Right renal cortex interstitium (tissue), 3 donors: Measurements from ENCODE around the gene GDPD4. TPM values are rescaled to one million over a fixed set of nuclear protein-coding genes. Genes with fewer than 3 reads are reported as not detected.

Experiments
- DNase-seq, 3 donors: peaks; one replicate each; pipeline ENCODE4 v3.0.0-alpha.2; 2013; ENCODE audit warnings: low read depth in 3 of 3, low spot score in 2 of 3
- polyA plus RNA-seq, 3 donors: library from polyadenylated mRNA; unstranded; fragments of 120-200 nt; gene quantifications; one replicate each; pipeline ENCODE4 v1.2.1, GENCODE V29; 2013; ENCODE audit not compliant: insufficient read length in 3 of 3

GDPD4 gene
- polyA plus RNA-seq, 3 donors: 0.04 to 0.35 TPM; not detected in 1

DNA sequence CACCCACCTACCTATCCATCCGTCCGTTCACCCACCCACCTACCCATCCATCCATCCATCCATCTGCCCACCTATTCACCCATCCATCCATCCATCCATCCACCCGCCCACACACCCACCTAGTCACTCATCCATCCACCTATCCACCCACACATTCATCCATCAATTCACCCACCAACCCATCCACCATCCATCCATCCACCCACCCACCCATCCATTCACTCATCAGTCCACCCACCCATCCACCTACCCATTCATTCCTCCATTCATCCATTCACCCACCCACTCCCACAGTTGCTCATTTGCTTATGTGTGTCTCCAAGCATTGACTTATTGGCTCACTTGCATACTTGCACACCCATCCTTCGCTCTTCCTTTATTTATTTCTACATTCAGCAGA, 123.3 kb downstream of the GDPD4 start:
- no peak for DNase-seq

DNA sequence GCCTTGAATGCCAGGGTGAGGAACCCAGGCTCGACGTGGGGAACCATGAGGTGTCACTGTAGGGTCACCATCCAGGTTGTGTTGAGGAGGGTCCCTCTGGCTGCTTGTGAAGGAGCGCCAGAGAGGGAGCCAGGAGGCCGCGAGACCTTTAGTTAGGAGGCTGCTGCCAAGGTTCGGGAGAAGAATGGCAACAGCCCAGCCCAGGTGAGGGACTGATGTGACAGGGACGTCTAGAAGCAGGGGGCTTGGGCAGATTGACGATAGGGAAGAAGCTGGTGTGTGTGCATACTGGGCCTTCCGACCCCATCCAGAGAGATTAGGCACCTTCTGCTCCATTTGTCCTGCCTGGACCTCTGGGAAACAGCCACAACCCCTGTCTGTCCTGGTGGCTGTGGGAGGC, 124.5 kb downstream of the GDPD4 start:
- no peak for DNase-seq

DNA sequence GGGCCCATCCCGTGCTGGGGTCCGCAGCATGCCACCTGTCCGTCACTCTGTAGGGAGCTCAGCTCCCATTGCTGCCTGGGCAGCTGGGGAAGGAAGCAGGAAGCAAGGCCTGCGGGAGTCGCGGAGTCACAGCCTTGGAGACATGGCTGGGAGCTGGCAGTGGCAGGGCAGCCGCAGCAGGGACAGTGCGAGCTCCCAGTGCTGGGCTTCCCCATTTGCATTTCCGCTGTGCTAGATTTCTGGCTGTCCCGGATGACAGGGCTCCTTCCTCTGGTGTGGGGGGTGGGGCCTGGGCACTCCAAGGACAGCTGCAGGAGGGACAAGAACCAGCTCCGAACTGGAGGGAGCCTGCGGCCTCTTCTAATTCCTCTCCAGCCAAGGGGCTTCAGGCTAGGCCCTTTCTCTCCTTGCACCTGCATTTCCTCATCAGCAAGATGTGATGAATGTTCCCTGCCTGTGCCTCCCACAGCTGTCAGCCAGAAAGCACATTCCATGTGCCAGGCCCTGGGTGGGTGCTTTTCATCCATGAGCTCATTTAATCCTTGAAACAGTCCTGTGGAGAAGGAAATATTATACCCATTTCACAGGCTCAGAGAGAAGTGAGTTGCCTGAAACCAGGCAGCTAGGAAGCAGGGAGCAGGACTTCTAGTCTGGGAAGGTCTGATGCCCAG, 125.5 kb downstream of the GDPD4 start:
- DNase-seq: no peak

DNA sequence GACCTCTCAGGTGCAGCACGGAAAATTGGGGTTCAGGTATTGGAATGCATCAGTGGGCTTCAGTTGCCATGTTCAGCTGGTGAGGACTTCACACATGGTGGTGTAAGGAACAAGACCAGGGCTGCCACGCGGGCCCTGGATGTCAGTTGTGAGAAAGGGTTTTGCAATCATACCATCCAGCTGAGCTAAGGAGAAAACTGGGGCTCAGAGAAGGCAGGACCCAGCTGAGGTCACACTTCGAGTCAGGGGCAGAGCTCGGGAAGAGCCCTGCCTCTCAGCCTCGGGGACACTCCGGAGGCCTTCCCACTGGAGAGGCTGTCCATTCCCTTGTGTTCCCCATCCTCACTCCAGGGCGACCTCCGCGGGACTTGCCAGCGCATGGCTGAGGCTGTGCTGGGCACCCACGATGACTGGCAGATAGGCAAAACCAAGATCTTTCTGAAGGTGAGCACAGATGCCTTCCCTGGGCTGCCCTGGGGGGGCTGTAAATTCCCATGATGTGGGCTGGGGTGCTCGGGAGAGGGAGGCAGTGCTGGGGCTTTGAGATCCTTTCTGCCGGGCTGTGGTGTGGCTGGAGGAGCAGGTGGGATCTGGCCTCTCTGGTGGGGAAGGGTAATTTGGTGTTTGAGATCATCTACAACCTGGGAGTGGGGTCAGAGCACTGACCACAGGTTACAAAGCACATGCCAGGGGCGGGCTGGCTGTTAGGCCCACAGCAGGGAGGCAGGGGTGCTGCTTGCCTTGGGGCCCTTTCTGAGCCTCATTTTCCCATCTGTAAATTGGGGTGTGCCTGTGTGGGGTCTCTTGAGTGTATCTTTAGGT, 126.3 kb downstream of the GDPD4 start:
- DNase-seq: no peak

DNA sequence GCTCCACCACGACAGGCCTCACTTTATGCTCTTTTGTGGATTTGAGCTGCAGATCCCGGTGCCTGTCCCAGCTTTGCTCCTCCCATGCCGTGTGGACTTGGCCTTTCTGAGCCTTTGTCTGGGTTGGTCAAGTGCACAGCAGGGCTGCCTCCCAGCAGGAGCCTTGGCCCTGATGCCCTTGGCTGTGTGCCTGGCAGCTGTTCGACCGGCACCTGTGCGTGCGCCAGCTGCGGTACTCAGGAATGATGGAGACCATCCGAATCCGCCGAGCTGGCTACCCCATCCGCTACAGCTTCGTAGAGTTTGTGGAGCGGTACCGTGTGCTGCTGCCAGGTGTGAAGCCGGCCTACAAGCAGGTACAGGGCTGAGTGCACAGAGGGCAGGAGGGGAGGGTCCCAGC, 126.9 kb downstream of the GDPD4 start:
- DNase-seq: no peak

DNA sequence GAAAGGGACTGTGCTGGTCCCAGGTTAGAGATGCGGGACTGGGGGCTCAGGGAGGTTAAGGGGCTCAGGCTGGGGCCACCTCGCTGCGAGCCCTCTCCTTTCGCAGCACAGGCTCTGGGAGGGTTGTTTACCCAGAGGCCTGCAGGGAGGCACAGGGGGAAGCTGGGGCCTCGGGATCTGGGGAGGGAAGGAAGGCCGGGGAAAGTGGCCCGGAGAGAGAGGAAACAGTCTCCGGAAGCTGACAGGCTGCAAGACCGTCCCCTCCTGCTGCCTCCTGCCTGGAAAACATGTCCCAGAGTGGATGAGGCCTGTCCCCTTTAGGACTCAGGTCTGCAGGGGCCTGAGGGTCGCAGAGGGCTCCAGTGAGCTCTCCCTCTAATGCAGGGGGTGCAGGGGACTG, 128.0 kb downstream of the GDPD4 start:
- no peak for DNase-seq

DNA sequence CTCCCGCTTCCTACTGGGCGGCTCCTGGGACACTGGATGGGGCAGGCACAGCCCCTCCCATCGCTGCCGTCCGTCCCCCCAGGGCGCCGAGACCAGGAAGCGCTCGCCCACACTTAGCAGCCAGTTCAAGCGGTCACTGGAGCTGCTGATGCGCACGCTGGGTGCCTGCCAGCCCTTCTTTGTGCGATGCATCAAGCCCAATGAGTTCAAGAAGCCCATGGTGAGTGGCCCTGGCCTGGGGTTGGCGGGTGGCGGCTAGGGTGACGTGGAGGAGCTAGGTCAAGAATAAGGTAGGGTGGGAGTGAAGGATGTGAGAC, 128.9 kb downstream of the GDPD4 start:
- no peak for DNase-seq

DNA sequence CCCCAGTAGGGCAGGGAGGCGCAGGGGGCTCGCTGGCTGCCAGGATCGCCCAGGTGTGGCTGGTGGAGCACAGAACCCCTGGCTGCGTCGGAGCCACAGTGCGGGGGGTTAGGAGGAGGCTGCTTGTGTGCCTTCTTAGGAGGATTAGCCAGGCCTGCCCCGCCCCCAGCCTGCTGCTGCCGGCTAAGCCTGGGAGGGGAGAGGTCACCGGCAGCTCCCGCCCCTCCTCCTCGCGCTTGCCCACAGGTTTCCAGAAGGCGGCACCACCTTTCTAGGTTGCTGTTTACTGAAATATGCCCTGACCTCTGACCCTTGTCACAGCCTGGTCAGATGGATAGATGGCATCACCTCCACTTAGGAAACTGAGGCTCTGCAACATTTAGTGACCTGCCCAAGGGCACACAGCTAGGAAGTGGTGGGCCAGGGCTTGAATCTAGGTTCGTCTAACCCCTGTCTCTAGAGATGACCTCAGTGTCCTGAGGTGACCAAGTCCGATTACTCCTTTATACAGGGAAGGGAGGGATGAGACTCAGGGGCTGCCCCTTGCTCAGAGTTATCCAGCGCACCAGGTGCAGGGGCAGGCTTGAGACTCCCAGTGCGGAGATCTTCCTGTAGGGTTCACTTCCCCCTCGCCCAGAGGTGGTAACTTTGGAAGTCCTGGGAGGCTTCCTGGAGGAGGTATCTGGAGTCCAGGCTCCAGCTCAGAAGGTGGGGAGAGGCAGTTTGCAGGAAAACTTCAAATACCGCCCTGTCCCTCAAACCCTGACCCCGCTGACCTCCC, 129.4 kb downstream of the GDPD4 start:
- no peak for DNase-seq

DNA sequence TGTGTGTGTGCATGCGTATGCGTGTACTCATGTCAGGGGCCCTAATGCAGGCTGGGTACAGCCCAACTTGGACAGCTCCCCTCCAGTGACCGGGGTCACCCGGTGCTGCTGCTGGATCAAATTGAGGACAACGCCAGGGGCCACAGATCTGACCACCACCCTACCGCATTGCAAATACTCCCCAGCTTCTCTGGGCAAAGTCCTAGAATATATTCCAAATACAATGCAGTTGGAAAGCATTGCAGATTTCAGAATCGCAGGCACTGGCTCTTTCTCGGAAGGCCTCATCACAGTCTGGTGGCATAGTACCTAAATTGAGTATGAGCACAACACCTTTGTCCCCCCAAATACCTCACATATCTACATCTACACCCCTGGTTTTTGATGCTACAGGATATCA, 130.2 kb downstream of the GDPD4 start:
- DNase-seq: no peak

DNA sequence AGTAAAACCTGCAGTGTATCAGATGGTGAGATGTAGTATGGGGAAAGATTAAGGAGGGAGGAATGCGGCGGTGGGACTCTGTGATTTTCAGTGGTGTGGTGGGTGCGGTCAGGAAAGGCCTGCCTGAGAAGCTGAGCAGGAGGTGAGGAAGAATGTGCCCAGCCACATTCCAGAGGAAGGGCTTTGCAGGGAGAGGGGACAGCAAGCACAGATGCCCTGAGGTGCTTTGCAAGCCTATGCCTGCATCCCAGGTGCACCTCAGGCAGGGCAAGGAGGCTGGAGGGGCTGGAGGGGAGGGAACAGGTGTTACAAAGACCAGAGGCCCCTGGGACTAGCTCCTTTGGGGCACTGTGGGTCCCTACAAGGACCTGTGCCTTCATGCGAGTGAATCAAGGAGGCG, 131.4 kb downstream of the GDPD4 start:
- no peak for DNase-seq

DNA sequence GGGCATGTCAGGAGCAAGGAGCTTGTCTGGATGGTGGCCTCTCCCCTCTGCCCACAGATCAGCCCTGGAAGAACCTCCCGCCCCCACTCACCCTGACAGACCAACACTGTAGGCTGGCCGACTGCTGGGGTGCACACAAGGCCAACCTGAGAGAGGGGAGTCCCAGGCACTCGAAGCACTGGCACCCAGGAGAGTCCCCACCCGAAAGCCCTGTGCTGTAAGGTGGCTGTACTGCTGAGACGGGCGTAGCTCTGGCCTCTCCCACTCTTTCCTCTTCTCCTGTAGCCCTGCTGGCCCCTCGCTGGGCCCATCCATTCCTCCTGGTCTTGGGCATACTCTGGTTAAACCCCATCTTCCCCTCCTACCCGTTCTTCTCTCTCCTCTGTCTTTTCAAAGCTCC, 133.7 kb downstream of the GDPD4 start:
- no peak for DNase-seq

DNA sequence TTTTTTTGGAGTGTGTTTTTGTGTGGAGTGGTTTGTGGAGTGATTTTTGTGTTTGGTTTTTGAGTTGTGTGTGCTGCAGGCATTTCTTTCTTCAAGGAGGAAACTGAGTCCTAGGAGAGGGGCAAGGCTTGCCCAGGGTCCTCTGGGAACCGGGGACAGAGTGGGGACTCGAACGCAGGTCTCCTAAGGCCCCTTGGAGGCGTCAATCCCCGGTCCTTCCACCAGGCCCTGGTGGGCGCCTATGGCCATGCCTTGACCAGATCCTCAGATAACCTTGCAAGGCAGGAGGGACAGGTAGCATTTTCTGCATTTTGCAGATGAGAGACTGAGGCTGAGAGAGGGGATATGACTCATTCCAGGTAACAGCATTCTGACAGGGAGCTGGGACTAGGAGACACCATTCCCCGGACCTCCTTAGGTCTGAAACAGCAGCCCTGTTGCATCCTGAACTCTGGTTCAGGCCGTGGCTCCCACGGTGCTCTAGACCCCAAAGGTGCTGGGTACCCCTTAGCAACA, 134.3 kb downstream of the GDPD4 start:
- no peak for DNase-seq

Other genes starting within 250 kb of the GDPD4 start
- gene CAPN5, start 234.7 kb downstream of the GDPD4 start, polyA plus RNA-seq: 10 to 100 TPM; 20.7 to 24.5 (median 21.2) TPM
- under 1 TPM in 1 of 3 donors, not detected in 2; 0.25 TPM for gene OMP, start 198.8 kb downstream of the GDPD4 start, polyA plus RNA-seq
- gene MYO7A, start 173.4 kb downstream of the GDPD4 start, polyA plus RNA-seq: 1 to 10 TPM; 2.5 to 3.4 (median 3.1) TPM
- gene PAK1, start 172.4 kb upstream of the GDPD4 start, polyA plus RNA-seq: 10 to 100 TPM; 86.6 to 90.6 (median 88.6) TPM